ENCODE results near the gene OR10C1.

OR10C1 gene

DNA sequence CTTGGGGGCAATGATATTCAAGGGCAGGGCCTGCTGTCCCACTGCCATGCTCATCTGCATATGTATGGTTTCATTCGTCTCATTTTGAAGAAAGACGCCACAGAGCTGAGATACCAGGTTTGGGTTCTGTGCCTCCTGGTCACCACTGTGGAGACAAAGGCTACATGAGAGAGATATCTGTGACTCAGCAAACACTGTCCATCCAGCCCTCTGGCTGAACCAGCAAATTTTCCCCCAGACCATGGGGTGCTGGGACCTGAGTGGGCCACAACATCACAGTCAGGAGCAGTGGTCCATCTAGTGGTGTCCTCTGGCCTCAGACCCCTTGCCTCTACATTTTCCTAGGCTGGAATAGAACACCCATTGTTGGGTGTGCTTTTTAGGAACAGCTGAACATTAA, 48.6 kb downstream of the OR10C1 start, which contains the start of gene MAS1L:
TSS of gene MAS1L (minus strand) at position 297 of the 400 bp plus-strand sequence. CDS start at position 243, 54 bp downstream.
- H2AFZ ChIP-seq (ENCODE audit: low read depth, low read length), result no peak within 1 kb of the TSS
- H3K27ac ChIP-seq (ENCODE audit: low read length), result no peak within 1 kb of the TSS
- TF ChIP-seq EZH2phosphoT487 (IDR thresholded peaks at IDR 0.05; ENCODE audit: low read depth), result no peak
- H3K4me3 ChIP-seq (ENCODE audit: low read length), result no peak within 1 kb of the TSS
- no peaks in the 10 kb centered on the region for H3K27me3 ChIP-seq (ENCODE audit: low read depth, low read length)
- H3K4me1 ChIP-seq (ENCODE audit: low read length), result no peaks in the 10 kb centered on the region
- no peak within 1 kb of the TSS for H3K9ac ChIP-seq (ENCODE audit: low read length)
- H3K36me3 ChIP-seq (replicated peaks; ENCODE audit: low read depth, low read length), result no peaks in the 10 kb centered on the region
- H3K9me3 ChIP-seq (ENCODE audit: insufficient read depth, low read length), result no peaks in the 10 kb centered on the region
- H4K20me1 ChIP-seq (ENCODE audit: insufficient read depth, low read length), result no peaks in the 10 kb centered on the region
- H3K79me2 ChIP-seq (ENCODE audit: low read length), result no peaks in the 10 kb centered on the region
- H3K4me2 ChIP-seq (ENCODE audit: low read length), result no peak within 1 kb of the TSS

DNA sequence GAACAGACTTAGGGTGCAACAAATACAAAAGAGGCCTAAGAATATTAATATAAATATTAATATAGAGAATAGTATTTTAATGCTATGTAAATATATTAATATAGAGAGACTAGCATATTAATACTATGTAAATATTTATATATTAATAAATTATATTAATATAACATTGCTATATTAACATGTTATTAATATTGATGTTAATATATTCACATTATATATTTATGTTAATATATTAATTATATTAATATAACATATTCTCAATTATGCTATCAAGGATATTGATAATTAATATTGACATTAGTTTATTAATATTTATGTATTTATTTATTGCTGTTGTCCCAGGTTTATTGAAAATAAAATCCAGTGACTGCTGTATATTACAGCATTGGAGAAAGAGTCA, 49.8 kb downstream of the OR10C1 start:
- no peaks in the 10 kb centered on the region for H3K79me2 ChIP-seq (ENCODE audit: low read length)
- no peak overlapping the region for H3K27ac ChIP-seq (ENCODE audit: low read length)
- H3K4me3 ChIP-seq (ENCODE audit: low read length), result no peak overlapping the region
- no peaks in the 10 kb centered on the region for H3K9me3 ChIP-seq (ENCODE audit: insufficient read depth, low read length)
- no peak overlapping the region for H3K4me2 ChIP-seq (ENCODE audit: low read length)
- H3K9ac ChIP-seq (ENCODE audit: low read length), result no peak overlapping the region
- no peaks in the 10 kb centered on the region for H3K36me3 ChIP-seq (replicated peaks; ENCODE audit: low read depth, low read length)
- no peaks in the 10 kb centered on the region for H3K4me1 ChIP-seq (ENCODE audit: low read length)
- TF ChIP-seq, protein P1, sequence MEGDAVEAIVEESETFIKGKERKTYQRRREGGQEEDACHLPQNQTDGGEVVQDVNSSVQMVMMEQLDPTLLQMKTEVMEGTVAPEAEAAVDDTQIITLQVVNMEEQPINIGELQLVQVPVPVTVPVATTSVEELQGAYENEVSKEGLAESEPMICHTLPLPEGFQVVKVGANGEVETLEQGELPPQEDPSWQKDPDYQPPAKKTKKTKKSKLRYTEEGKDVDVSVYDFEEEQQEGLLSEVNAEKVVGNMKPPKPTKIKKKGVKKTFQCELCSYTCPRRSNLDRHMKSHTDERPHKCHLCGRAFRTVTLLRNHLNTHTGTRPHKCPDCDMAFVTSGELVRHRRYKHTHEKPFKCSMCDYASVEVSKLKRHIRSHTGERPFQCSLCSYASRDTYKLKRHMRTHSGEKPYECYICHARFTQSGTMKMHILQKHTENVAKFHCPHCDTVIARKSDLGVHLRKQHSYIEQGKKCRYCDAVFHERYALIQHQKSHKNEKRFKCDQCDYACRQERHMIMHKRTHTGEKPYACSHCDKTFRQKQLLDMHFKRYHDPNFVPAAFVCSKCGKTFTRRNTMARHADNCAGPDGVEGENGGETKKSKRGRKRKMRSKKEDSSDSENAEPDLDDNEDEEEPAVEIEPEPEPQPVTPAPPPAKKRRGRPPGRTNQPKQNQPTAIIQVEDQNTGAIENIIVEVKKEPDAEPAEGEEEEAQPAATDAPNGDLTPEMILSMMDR (IDR thresholded peaks at IDR 0.05; ENCODE audit: low read depth, low read length), result no peak
- H2AFZ ChIP-seq (ENCODE audit: low read depth, low read length), result no peak overlapping the region
- no peaks in the 10 kb centered on the region for H3K27me3 ChIP-seq (ENCODE audit: low read depth, low read length)
- no peaks in the 10 kb centered on the region for H4K20me1 ChIP-seq (ENCODE audit: insufficient read depth, low read length)

DNA sequence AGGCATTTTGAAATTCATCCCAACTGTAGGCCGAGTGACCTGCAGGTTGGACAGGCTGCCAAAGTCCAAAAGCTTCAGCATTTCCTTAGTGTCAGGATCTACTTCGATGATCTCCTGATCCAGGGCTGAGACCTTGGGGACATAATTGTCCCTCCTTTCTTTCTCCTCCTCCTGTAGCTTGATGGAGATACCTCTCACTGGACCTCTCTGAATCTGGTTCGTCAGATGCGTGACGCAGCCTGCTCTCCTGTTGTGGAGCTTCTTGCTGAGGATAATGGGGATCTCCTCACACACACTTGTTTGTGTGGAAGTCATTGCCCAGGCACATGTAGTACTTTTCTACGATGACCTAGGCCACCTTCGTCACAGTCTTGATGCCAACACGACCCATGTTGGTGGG, 50.2 kb downstream of the OR10C1 start:
- no peak for TF ChIP-seq EZH2phosphoT487 (IDR thresholded peaks at IDR 0.05; ENCODE audit: low read depth)
- TF ChIP-seq, protein P1 (IDR thresholded peaks at IDR 0.05; ENCODE audit: low read depth, low read length), result no peak
- Histone ChIP-seq H4K20me1 (ENCODE audit: insufficient read depth, low read length) (no peaks in the 10 kb centered on the region), H3K27me3 (ENCODE audit: low read depth, low read length) (no peaks in the 10 kb centered on the region), H3K36me3 (replicated peaks; ENCODE audit: low read depth, low read length) (no peaks in the 10 kb centered on the region), H3K4me1 (ENCODE audit: low read length) (no peaks in the 10 kb centered on the region), H3K27ac (ENCODE audit: low read length) (no peak overlapping the region), H3K4me2 (ENCODE audit: low read length) (no peak overlapping the region), H3K79me2 (ENCODE audit: low read length) (no peaks in the 10 kb centered on the region), H3K4me3 (ENCODE audit: low read length) (no peak overlapping the region), H3K9ac (ENCODE audit: low read length) (no peak overlapping the region), H3K9me3 (ENCODE audit: insufficient read depth, low read length) (no peaks in the 10 kb centered on the region), H2AFZ (ENCODE audit: low read depth, low read length) (no peak overlapping the region)

DNA sequence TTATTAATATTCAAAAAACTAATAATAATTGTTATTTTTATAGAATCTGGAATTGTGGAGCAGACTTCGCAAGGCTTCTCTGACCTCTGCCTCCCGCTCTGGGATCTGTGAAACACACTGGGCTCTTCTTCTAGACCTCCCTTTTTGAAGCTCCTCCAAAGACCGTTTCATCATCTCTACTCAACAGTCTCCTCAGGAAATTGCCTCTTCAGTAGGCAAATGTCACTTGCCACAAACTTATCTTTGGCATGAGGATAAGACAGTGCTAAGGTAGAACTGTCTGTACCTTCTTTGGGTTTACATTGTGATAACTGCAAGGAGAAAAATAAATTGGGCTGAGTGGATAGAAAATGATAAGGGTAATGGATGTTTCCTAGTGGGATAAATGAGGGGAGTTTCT, 50.9 kb downstream of the OR10C1 start:
- Histone ChIP-seq H3K27ac (ENCODE audit: low read length) (no peak overlapping the region), H3K4me3 (ENCODE audit: low read length) (no peak overlapping the region), H3K9me3 (ENCODE audit: insufficient read depth, low read length) (no peaks in the 10 kb centered on the region), H3K9ac (ENCODE audit: low read length) (no peak overlapping the region), H3K36me3 (replicated peaks; ENCODE audit: low read depth, low read length) (no peaks in the 10 kb centered on the region), H3K4me2 (ENCODE audit: low read length) (no peak overlapping the region), H3K27me3 (ENCODE audit: low read depth, low read length) (no peaks in the 10 kb centered on the region), H3K79me2 (ENCODE audit: low read length) (no peaks in the 10 kb centered on the region), H2AFZ (ENCODE audit: low read depth, low read length) (no peak overlapping the region), H3K4me1 (ENCODE audit: low read length) (no peaks in the 10 kb centered on the region), H4K20me1 (ENCODE audit: insufficient read depth, low read length) (no peaks in the 10 kb centered on the region)
- TF ChIP-seq, protein P1 (IDR thresholded peaks at IDR 0.05; ENCODE audit: low read depth, low read length), result no peak
- no peak for TF ChIP-seq EZH2phosphoT487 (IDR thresholded peaks at IDR 0.05; ENCODE audit: low read depth)

DNA sequence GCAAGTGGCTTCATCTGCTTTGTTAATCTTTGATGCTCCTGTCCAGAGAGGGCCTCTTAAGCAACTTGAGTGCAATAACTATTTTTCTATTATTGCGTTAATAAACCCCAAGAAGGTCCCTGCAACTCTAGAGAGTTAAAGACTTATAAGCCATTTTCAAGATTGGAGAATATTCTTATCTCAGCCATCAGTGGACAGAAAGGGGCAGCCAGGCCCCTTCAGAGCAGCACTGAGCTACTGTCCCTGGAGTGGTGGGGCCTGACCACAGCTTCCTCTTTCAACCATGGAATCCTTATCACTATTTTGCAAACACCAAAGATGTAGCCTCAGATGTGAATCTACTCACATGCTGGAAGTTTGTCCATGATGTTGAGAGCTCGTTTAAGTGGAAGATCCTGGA, 51.4 kb downstream of the OR10C1 start:
- H3K27me3 ChIP-seq (ENCODE audit: low read depth, low read length), result no peaks in the 10 kb centered on the region
- H3K9ac ChIP-seq (ENCODE audit: low read length), result no peak overlapping the region
- H3K79me2 ChIP-seq (ENCODE audit: low read length), result no peaks in the 10 kb centered on the region
- no peak overlapping the region for H3K4me3 ChIP-seq (ENCODE audit: low read length)
- H4K20me1 ChIP-seq (ENCODE audit: insufficient read depth, low read length), result no peaks in the 10 kb centered on the region
- no peaks in the 10 kb centered on the region for H3K4me1 ChIP-seq (ENCODE audit: low read length)
- no peak overlapping the region for H2AFZ ChIP-seq (ENCODE audit: low read depth, low read length)
- no peaks in the 10 kb centered on the region for H3K9me3 ChIP-seq (ENCODE audit: insufficient read depth, low read length)
- H3K36me3 ChIP-seq (replicated peaks; ENCODE audit: low read depth, low read length), result no peaks in the 10 kb centered on the region
- H3K27ac ChIP-seq (ENCODE audit: low read length), result no peak overlapping the region
- TF ChIP-seq, protein P1 (IDR thresholded peaks at IDR 0.05; ENCODE audit: low read depth, low read length), result no peak
- TF ChIP-seq EZH2phosphoT487 (IDR thresholded peaks at IDR 0.05; ENCODE audit: low read depth), result no peak
- H3K4me2 ChIP-seq (ENCODE audit: low read length), result no peak overlapping the region
